HG03457 (cell line): ENCODE results near the gene CCR1.

Experiments
- ATAC-seq: cut with Tn5 transposase; IDR thresholded peaks from one replicate; pipeline ENCODE4 v1.9.1; 2021; ENCODE audit warnings: moderate number of reproducible peaks; ENCODE audit not compliant: unreplicated experiment

CCR1 gene

GRCh38 chr3:46208167-46208704 lies at the start of gene CCR1:
CCR1 (minus strand) TSS chr3:46208313; CDS start chr3:46204313, 4,000 bp downstream.
- ATAC-seq = no peak

GRCh38 chr3:46252980-46253379 lies 44.9 kb upstream of the CCR1 start:
- no peak for ATAC-seq

DNA sequence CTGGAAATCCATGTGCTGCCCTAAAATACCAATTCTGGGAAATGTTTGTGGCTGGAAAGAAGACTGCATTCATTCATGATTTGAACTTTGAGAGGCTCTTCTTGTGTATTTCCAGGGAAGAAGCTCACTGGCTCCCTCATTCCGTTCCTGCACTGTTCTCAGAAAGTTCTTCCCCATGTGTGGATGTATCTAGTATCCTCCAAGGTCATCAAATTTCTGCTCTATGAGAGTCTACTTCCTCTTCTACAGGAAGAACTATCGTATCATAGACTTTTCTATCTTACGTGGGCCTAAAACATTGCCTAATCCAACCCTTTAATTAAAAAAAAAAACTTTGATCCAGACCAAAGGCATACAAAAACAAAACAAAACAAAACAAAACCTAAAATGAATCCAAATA lies 37.0 kb upstream of the CCR1 start:
- ATAC-seq = no peak

GRCh38 chr3:46243560-46243959 lies 35.4 kb upstream of the CCR1 start:
- no peak for ATAC-seq

DNA sequence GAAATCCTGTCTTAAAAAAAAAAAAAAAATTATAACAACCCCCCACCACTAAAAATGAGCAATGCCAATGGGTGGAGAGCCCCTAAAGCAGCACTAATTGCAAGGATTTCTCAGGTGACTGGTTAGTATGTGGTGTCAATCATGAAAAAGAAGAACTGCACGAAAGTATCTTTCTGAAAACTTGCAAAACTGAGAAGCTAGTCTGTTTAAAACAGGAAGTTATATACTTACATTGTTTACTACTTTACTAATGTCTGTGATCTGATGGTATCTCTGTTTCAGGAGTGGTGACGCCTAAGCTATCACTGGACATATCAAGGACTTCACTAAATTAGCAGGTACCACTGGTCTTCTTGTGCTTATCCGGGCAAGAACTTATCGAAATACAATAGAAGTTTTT lies 34.0 kb upstream of the CCR1 start, which contains the start of gene CCR3:
Gene CCR3 (plus strand): TSS at position 341 of the 400 bp plus-strand sequence. CDS start 22,699 bp downstream, outside the sequence.
- no peak for ATAC-seq

DNA sequence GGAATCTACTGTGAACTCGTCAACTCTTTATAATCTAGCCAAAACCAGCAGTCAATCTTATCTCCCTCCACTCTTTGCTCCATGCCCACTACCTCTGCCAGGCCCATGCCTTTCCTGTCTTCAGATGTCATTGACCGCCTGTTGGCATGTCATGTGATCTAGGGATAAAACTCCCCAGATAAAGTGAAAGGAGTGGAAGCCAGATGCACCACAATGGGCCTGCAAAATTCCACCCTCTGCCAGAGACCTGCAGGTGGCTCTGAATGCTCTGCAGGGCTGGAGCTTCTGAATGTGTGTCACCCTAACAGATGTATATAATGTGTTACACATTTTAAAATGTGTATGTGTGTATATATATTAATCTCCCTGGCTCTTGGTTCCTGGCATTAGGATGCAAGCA lies 31.8 kb upstream of the CCR1 start:
- no peak for ATAC-seq

GRCh38 chr3:46239301-46239938 lies 31.3 kb upstream of the CCR1 start:
- no peak for ATAC-seq

DNA sequence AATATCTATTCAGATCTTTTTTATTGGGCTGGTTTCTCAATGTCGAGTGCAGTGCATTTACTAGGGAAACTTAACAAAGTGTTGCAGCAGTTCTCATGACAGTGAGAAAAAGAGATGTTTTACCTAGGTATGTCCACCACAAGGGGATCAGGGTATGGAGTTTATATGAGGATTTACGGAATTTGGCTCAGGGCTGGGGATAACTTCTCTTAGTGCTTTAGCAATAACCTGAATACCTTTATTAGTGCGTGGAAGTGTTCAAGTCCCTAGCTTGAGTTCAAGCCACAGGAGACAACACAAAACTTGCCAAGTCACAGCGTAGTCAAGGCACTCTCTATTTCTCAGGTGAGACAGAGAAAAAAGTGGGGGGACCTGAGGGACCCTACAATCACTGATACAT lies 30.3 kb upstream of the CCR1 start:
- no peak for ATAC-seq

DNA sequence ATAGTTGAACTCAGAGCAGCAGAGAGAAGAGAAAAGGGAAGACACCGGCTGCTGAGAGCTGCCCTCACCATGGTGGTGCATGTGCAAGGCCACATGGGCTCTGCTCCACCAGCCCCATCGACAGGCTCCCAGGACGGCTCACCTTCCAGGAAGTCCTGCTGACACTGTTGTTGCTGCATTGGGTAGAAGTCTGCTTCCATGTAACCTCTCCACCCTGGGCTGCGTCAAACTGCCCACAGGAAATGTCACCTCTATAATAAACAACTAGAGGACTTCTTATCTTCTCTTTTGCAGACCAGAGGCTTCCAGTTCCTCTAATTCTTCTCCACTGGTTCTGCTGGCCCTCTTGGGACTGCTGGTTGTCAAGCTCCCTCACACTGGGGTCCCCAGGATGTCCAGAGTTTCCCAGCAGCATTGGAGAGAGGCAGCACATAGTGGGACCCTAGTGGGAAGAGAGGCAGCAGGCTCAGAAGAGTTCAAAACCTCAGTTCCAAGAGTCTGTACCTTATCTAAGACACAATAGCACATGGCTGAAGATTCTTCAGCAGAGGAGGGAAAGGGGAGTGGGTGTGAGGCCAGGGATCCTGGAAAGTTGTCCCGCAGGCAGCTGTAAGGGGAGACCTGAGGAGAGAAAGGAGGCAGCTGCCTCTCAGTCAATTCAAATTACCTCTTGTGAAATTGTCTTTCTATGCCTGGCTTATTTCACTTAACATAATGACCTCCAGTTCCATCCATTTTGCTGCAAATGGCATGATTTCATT lies 28.4 kb upstream of the CCR1 start:
- ATAC-seq = no peak

- ATAC-seq = no peak
Observed at GRCh38 chr3:46235425-46235824, 27.3 kb upstream of the CCR1 start.

- no peak for ATAC-seq
Observed at GRCh38 chr3:46233194-46233593, 25.1 kb upstream of the CCR1 start.

DNA sequence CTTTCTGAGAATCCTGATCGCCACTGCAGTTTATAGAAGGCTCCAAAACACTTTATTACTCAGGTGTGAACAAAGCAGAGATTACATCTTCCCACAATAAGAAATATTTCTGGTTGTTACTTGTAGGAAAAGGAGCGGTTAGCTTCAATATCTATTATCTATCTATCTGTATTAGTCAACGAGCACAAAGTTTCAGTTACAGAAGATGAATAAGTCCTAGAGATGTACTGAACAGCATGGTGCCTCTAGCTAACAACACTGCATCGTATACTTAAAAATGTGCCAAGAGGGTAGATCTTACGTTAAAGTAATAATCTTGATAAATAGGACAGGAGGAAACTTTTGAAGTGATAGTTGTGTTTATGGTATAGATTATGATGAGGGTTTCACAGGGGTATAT lies 23.2 kb upstream of the CCR1 start:
- ATAC-seq = no peak

DNA sequence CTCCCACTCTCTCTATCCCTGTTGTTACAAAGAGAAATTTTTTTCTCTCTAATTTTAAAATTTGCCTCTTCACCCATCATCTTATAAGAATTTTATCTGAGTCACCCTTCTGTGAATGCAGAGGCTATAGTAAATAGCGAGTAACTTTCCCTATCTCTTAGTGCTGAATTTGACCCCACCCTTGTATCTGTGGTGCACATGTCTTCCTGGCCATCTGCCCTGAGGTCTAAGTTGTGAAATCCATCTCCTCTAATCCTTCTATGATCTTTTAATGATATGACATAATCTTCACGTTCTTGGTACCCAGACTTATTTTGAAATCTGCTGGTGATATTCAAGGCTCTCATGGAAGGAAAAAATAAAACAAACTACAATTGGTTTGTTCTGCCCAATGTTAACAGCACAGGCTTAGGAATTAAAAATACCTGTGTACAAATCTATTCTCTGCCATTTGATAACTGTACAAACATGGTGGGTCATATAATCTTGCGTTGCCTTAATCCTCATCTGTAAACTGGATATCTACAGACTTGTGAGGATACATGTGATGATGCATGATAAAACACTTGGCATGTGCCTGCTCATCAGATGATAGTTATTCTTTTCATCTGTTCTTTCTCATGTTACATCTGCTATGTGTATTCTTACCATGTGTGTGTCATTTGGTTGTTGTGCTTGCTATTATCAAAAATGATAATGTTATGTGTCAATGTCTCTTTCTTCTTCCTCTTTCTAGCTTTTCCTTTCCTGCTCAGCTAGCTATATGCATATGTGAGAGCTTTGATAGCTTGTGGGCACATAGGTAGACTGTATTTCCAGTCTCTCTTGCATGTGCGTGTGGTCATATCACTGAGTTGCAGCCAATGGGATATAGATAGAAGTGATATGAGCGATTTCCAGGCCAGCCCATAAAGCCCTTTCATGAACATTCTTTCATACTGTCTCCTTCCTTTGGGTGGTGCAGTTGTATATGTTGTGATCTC lies 20.4 kb upstream of the CCR1 start:
- no peak for ATAC-seq

DNA sequence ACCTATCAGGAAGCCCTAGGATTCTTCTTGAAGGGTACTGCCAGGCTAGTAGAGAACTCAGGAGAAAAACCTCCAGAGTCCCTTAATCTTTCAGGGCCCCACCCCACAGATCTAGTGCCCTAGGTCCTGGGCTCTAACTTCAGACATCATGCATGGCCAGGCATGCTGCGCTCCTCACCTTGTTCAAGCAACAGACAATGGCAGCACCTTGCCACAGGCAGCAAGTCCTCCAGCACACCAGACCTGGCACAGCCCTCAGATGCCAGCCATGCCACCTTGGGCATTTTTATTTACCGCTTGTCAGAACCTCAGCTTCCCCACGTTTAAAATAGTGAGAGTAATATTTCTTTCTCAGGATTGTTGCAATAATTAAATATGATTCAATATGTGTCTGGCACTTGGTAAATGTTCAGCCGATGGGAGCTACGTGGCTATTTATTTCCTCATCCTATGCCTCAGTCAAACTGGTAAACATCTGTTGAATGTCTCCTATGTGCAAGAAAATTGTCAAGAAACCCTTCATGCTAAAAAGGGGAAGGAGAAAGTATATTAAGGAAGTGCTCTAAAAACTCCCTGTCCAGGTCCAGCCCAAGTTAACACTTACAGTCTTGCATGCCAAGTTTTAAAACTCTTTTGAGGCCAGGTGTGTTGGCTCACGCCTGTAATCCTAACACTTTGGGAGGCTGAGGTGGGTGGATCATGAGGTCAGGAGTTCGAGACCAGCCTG lies 14.5 kb upstream of the CCR1 start:
- no peak for ATAC-seq

DNA sequence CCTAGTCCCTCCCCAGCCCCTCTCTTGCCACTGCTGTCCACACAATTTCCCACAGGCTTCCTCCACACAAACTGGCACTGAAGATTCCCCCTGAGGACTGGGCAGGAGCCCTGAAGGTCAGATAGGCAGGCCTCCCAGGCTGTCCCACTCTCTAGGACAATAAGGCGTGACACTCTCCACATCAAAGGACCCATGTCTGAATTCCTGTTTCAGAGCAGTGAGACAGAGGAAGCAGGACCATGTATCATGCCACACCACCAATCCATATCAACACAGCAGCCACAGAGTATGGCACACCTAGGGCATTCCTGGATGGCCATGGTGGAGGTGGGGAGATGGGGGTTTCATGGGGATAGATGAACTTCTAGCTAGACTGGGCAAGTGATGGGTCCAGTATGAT lies 13.8 kb upstream of the CCR1 start:
- ATAC-seq = no peak

- ATAC-seq = no peak
Observed at GRCh38 chr3:46221391-46221790, 13.3 kb upstream of the CCR1 start.

GRCh38 chr3:46218196-46218709 lies 10.1 kb upstream of the CCR1 start:
- ATAC-seq = no peak

DNA sequence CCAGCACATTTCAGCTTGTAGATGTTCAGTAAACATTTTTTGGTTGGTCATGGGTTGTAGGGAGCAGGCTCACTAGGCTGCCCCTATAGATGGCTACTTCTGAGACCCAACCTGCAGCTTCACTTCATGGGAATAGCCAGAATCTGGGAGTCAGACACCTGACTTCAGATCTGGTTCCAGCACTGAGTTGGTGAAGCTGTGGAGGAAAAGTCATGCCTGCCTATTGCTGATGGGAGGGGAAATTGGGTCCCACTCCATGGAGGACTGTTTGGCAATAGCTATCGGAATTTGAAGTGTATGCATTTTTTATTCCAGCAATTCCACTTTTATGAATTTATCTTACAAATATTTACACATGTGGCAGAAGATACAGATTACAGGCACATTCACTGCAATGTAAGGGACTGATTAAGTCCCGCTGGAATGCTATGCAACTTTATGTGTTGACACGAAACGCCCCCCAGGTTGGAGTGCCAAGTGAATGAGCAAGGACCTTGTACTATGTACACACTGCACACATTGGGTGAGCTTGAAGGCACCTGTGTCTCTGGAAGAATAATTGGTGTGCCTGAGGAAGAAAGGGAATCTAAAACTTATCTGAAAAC lies 7.8 kb upstream of the CCR1 start:
- no peak for ATAC-seq

- ATAC-seq = no peak
Observed at GRCh38 chr3:46214751-46215352, 6.7 kb upstream of the CCR1 start.
